ENCODE data around the gene ARHGAP21. TPM values are rescaled to one million over a fixed set of nuclear protein-coding genes. Genes with fewer than 3 reads are reported as not detected.

ARHGAP21 gene
- polyA plus RNA-seq, 1 donor from 2014 or later: 138 TPM

DNA sequence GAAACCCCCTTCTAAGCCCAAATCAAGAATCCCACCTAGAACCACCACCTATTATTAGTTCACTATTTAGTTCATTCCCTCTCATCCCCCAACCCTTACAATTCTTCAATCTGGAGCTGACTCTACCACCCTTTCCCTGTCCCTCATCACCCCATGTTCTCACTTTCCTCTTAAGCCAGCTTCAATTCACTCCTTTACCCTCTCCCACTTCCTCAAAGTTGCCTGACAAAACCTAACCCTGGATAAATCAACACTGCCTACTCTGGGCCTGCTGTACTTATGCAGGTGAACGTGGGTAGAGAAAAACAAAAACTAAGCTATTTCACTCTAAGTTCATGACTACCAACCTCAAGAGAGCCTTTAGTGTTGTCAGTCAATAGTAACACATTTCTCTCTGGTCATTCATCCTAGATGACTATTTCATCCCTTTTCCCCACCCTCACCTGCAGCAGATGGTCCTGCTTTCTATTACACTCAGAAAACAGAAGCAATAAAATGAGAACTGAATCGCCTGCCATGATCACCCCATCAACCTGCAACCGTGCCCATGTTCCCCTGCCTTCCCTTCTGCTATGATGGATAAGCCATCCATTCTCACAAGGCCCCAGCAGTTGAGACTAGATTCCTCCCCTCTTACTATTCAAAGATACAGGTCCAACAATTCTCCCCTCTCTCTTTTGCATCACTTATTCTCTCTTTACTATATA lies 52.6 kb downstream of the ARHGAP21 start:
- no peak overlapping the region for H2AFZ ChIP-seq (ENCODE audit: low read depth, low read length)
- H3K27ac ChIP-seq (ENCODE audit: low read length): no peak overlapping the region
- H4K20me1 ChIP-seq (ENCODE audit: insufficient read depth): no peaks in the 10 kb centered on the region
- no peaks in the 10 kb centered on the region for H3K9me3 ChIP-seq (ENCODE audit: low read length)
- peaks cover 62% of the 10 kb centered on the region for H3K79me2 ChIP-seq (replicated peaks; ENCODE audit: insufficient read depth, low read length)
- H3K4me2 ChIP-seq (ENCODE audit: low read length): no peak overlapping the region
- no peak overlapping the region for H3K9ac ChIP-seq (ENCODE audit: low read length)
- H3K36me3 ChIP-seq (ENCODE audit: insufficient read depth, low read length): peaks cover 6% of the 10 kb centered on the region
- no peaks in the 10 kb centered on the region for H3F3A ChIP-seq (ENCODE audit: insufficient read depth, low read length, poor library complexity, severe bottlenecking)
- no peaks in the 10 kb centered on the region for H3K9me2 ChIP-seq (ENCODE audit: insufficient read depth, low read length)
- TF ChIP-seq RAD21 (conservative IDR thresholded peaks at IDR 0.05) (no peak), POLR2AphosphoS5 (IDR thresholded peaks at IDR 0.05) (no peak), REST (IDR thresholded peaks at IDR 0.05; ENCODE audit: borderline replicate concordance) (no peak), CTCF (IDR thresholded peaks at IDR 0.05; ENCODE audit: poor library complexity, severe bottlenecking) (no peak), TAF1 (IDR thresholded peaks at IDR 0.05; ENCODE audit: low read depth) (no peak), SMC3 (conservative IDR thresholded peaks at IDR 0.05; ENCODE audit: poor library complexity) (no peak), MXI1 (conservative IDR thresholded peaks at IDR 0.05; ENCODE audit: poor library complexity, severe bottlenecking) (no peak), EZH2 (IDR thresholded peaks at IDR 0.05; ENCODE audit: borderline replicate concordance, insufficient read depth, low read length, poor library complexity, severe bottlenecking) (no peak), EP300 (conservative IDR thresholded peaks at IDR 0.05; ENCODE audit: poor library complexity, severe bottlenecking) (no peak)
- H3K4me3 ChIP-seq (ENCODE audit: low read length): no peak overlapping the region
- H3K27me3 ChIP-seq (ENCODE audit: insufficient read depth, low read depth, low read length): no peaks in the 10 kb centered on the region

DNA sequence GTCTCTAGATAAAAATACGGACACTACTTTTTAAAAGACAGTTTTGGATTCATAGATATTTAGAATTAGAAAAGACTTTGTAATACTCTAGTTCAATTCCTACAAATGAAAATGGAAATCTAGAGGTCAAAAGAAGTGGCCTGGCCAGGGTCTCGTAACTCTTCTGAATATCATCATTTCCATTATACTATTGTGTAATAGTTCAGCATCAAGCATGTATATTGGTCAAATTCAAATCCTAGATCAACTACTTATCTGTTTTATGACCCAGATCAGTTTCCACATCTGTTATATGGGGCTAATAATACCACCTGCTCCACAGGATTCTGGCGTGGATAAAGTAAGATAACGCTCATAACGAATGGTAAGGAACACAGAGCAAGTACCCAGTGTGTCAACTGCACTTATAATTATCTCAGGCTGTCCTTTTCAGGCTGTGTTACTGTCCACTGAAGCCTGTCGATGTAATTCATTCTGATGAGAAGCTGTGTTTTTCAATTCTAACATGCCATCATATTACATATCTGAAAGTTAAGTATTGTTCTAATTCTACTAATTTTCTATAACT lies 54.3 kb downstream of the ARHGAP21 start:
- TF ChIP-seq POLR2AphosphoS5 (IDR thresholded peaks at IDR 0.05) (no peak), EZH2 (IDR thresholded peaks at IDR 0.05; ENCODE audit: borderline replicate concordance, insufficient read depth, low read length, poor library complexity, severe bottlenecking) (no peak), MXI1 (conservative IDR thresholded peaks at IDR 0.05; ENCODE audit: poor library complexity, severe bottlenecking) (no peak)
- H3K27me3 ChIP-seq (ENCODE audit: insufficient read depth, low read depth, low read length): no peaks in the 10 kb centered on the region
- no peak overlapping the region for H3K27ac ChIP-seq (ENCODE audit: low read length)
- no peak overlapping the region for H2AFZ ChIP-seq (ENCODE audit: low read depth, low read length)
- no peaks in the 10 kb centered on the region for H3K9me3 ChIP-seq (ENCODE audit: low read length)
- no peaks in the 10 kb centered on the region for H4K20me1 ChIP-seq (ENCODE audit: insufficient read depth)
- no peak overlapping the region for H3K9ac ChIP-seq (ENCODE audit: low read length)
- H3F3A ChIP-seq (ENCODE audit: insufficient read depth, low read length, poor library complexity, severe bottlenecking): no peaks in the 10 kb centered on the region
- H3K4me3 ChIP-seq (ENCODE audit: low read length): no peak overlapping the region
- no peak overlapping the region for H3K4me2 ChIP-seq (ENCODE audit: low read length)
- H3K9me2 ChIP-seq (ENCODE audit: insufficient read depth, low read length): no peaks in the 10 kb centered on the region
- peaks cover 6% of the 10 kb centered on the region for H3K36me3 ChIP-seq (ENCODE audit: insufficient read depth, low read length)
- peaks cover 45% of the 10 kb centered on the region for H3K79me2 ChIP-seq (replicated peaks; ENCODE audit: insufficient read depth, low read length)

Measured in neural cell (in vitro differentiated cells).